GM12878 (cell line): ENCODE measurements around the gene ELOF1. TPM values are rescaled to one million over a fixed set of nuclear protein-coding genes. Genes with fewer than 3 reads are reported as not detected.

Source experiments
- ASH2L ChIP-seq: fragments of 300-600, 200-600 bp; sonication (generic); IDR thresholded peaks from 2 replicates; pipeline ENCODE4 v1.6.1; 2017; ENCODE audit warnings: low read depth, mild to moderate bottlenecking, borderline replicate concordance
- EZH2 ChIP-seq: IDR thresholded peaks from 2 replicates; pipeline ENCODE4 v1.6.1; 2012; ENCODE audit warnings: low read depth, mild to moderate bottlenecking, control low read depth, inconsistent platforms, low read length, borderline replicate concordance; ENCODE audit not compliant: control insufficient read depth
- HCFC1 ChIP-seq: fragments of 150-350 bp; IDR thresholded peaks from 2 replicates; pipeline ENCODE4 v1.6.1; 2014; ENCODE audit warnings: low read length
- IKZF1 ChIP-seq: fragments of 450-650 bp; conservative IDR thresholded peaks from 2 replicates; pipeline ENCODE4 v1.6.1; 2017; ENCODE audit warnings: antibody characterized with exemption, mild to moderate bottlenecking
- JUNB ChIP-seq: IDR thresholded peaks from 2 replicates; pipeline ENCODE4 v1.6.1; 2016; ENCODE audit warnings: antibody characterized with exemption, mild to moderate bottlenecking
- PRDM15 ChIP-seq: fragments of 450-650 bp; formaldehyde crosslinking; IDR thresholded peaks from 2 replicates; pipeline ENCODE4 v1.4.0; 2020; ENCODE audit warnings: mild to moderate bottlenecking, moderate library complexity
- RB1 ChIP-seq: fragments of 450-650 bp; formaldehyde crosslinking; IDR thresholded peaks from 2 replicates; pipeline ENCODE4 v1.6.1; 2017; ENCODE audit warnings: mild to moderate bottlenecking, borderline replicate concordance
- RCOR1 ChIP-seq: conservative IDR thresholded peaks from 2 replicates; pipeline ENCODE4 v1.6.1; 2012; ENCODE audit warnings: low read depth, low read length, improper control_type of control experiment
- RELA ChIP-seq: fragments of 450-650 bp; IDR thresholded peaks from 2 replicates; pipeline ENCODE4 v1.8.0; 2014; ENCODE audit warnings: borderline replicate concordance; ENCODE audit not compliant: partially characterized antibody
- SREBF2 ChIP-seq: IDR thresholded peaks from 2 replicates; pipeline ENCODE4 v1.6.1; 2012; ENCODE audit warnings: mild to moderate bottlenecking, low read length
- TCF3 ChIP-seq: IDR thresholded peaks from 2 replicates; pipeline ENCODE4 v1.6.1; 2012; ENCODE audit warnings: low read depth, mild to moderate bottlenecking, low read length, borderline replicate concordance; ENCODE audit not compliant: insufficient read depth
- ZNF207 ChIP-seq: fragments of 450-650 bp; IDR thresholded peaks from 2 replicates; pipeline ENCODE4 v1.6.1; 2014; ENCODE audit warnings: antibody characterized with exemption, mild to moderate bottlenecking, borderline replicate concordance
- polyA plus RNA-seq, 11 experiments: library from polyadenylated mRNA; depleted of rRNA in 4 of 11; unstranded in 6 of 11; stranded (reverse) in 5 of 11; fragments of >200 nt; fragmentation: Nextera tagmentation in 4 of 11; fragmentation: Illumina TruSeq in 1 of 11; extraction: Ambion mirVana in 4 of 11; extraction: Trizol in 1 of 11; gene quantifications; 1 replicate in 1 of 11; 2 replicates in 10 of 11; pipeline versions ENCODE4 v1.2.1 to v1.2.3, GENCODE V29; 2011 to 2016; ENCODE audit warnings: inconsistent platforms in 2 of 11, missing spikeins in 2 of 11, low read depth in 1 of 11
- total RNA-seq, 4 experiments: library from RNA; depleted of rRNA in 3 of 4; stranded (reverse); fragments of >200 nt in 3 of 4; fragmentation: Illumina TruSeq in 1 of 4; extraction: Trizol in 1 of 4; gene quantifications; 2 replicates each; pipeline versions ENCODE4 v1.2.1 to v1.2.3, GENCODE V29; 2013 to 2021
- TF ChIP-seq, protein P1 (sequence below): IDR thresholded peaks from 2 replicates; pipeline ENCODE4 v1.6.1; 2012; ENCODE audit warnings: mild to moderate bottlenecking, low read depth, low read length
- TF ChIP-seq, protein P2 (sequence below): fragments of 450-650 bp; IDR thresholded peaks from 2 replicates; pipeline ENCODE4 v1.6.1; 2017; ENCODE audit warnings: mild to moderate bottlenecking, low read depth, inconsistent platforms; ENCODE audit not compliant: poor library complexity, severe bottlenecking
- TF ChIP-seq, protein P3 (sequence below): fragments of 450-650 bp; formaldehyde crosslinking; IDR thresholded peaks from 2 replicates; pipeline ENCODE4 v1.5.0; 2022; ENCODE audit warnings: mild to moderate bottlenecking, missing genetic modification characterization

ELOF1 gene
- total and polyA plus RNA-seq, 10 of the 15 experiments (the other 5 are each of a cell fraction or from before 2014, with no cell fraction given) = 11.7 to 124 (median 92.9) TPM

DNA sequence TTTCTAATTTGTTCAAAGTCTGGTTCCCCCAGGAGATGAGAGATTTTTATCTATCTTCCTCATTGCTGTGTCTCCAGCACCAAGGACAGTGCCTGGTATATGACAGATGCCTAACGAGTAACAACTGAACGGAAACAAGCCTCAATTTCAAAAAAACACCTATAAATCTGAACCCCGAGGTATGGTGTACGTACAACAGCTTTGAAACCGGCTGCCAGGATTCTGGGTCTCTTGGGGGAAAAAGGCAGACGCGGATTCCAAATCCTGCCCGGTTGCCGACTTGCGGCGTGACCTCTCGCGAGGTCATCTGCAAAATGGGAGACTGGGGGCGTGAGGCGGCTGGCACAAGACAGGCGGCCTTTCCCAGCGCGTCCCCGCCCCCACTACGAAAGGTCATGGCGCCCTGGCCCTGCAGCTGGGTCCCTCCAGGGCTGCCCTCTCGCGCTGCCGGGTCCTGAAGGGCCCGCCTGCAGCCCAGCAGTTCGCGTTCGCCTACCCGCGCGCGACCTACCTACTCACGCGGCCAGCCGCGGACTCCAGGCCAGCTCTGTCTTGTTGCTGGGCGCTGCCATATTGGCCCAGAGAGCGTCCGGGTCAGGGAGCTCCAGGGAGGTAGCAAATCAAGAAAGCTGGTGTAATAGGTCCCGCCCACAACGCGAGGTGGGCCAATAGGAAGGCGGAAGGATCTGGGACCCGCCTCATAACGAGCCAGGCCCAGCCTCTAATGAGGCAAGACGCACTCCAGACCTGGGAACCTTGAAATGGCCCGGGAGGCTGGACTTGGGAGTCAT lies 30.3 kb downstream of the ELOF1 start, which contains the start of gene ECSIT (continued):
- TF ChIP-seq PRDM15 (CRISPR knock-in tag) = no peak
- peak; percentile 96 for TF ChIP-seq ZNF207
- peak; percentile 99 for TF ChIP-seq ASH2L
- 0 out of 2 replicates have a peak, but pooled peaks have one; percentile 40 for TF ChIP-seq TCF3
- peak; percentile 49 for TF ChIP-seq RELA
- TF ChIP-seq RCOR1 = 0 out of 2 replicates have a peak, but pooled peaks have one; percentile 49
- TF ChIP-seq EZH2 = no peak
- TF ChIP-seq, protein P1, sequence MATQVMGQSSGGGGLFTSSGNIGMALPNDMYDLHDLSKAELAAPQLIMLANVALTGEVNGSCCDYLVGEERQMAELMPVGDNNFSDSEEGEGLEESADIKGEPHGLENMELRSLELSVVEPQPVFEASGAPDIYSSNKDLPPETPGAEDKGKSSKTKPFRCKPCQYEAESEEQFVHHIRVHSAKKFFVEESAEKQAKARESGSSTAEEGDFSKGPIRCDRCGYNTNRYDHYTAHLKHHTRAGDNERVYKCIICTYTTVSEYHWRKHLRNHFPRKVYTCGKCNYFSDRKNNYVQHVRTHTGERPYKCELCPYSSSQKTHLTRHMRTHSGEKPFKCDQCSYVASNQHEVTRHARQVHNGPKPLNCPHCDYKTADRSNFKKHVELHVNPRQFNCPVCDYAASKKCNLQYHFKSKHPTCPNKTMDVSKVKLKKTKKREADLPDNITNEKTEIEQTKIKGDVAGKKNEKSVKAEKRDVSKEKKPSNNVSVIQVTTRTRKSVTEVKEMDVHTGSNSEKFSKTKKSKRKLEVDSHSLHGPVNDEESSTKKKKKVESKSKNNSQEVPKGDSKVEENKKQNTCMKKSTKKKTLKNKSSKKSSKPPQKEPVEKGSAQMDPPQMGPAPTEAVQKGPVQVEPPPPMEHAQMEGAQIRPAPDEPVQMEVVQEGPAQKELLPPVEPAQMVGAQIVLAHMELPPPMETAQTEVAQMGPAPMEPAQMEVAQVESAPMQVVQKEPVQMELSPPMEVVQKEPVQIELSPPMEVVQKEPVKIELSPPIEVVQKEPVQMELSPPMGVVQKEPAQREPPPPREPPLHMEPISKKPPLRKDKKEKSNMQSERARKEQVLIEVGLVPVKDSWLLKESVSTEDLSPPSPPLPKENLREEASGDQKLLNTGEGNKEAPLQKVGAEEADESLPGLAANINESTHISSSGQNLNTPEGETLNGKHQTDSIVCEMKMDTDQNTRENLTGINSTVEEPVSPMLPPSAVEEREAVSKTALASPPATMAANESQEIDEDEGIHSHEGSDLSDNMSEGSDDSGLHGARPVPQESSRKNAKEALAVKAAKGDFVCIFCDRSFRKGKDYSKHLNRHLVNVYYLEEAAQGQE = peak; percentile 97
- peak; percentile 75 for TF ChIP-seq HCFC1
- TF ChIP-seq IKZF1 = peak; percentile 94
- TF ChIP-seq, protein P2, sequence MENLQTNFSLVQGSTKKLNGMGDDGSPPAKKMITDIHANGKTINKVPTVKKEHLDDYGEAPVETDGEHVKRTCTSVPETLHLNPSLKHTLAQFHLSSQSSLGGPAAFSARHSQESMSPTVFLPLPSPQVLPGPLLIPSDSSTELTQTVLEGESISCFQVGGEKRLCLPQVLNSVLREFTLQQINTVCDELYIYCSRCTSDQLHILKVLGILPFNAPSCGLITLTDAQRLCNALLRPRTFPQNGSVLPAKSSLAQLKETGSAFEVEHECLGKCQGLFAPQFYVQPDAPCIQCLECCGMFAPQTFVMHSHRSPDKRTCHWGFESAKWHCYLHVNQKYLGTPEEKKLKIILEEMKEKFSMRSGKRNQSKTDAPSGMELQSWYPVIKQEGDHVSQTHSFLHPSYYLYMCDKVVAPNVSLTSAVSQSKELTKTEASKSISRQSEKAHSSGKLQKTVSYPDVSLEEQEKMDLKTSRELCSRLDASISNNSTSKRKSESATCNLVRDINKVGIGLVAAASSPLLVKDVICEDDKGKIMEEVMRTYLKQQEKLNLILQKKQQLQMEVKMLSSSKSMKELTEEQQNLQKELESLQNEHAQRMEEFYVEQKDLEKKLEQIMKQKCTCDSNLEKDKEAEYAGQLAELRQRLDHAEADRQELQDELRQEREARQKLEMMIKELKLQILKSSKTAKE = peak; percentile 59
- TF ChIP-seq, protein P3, sequence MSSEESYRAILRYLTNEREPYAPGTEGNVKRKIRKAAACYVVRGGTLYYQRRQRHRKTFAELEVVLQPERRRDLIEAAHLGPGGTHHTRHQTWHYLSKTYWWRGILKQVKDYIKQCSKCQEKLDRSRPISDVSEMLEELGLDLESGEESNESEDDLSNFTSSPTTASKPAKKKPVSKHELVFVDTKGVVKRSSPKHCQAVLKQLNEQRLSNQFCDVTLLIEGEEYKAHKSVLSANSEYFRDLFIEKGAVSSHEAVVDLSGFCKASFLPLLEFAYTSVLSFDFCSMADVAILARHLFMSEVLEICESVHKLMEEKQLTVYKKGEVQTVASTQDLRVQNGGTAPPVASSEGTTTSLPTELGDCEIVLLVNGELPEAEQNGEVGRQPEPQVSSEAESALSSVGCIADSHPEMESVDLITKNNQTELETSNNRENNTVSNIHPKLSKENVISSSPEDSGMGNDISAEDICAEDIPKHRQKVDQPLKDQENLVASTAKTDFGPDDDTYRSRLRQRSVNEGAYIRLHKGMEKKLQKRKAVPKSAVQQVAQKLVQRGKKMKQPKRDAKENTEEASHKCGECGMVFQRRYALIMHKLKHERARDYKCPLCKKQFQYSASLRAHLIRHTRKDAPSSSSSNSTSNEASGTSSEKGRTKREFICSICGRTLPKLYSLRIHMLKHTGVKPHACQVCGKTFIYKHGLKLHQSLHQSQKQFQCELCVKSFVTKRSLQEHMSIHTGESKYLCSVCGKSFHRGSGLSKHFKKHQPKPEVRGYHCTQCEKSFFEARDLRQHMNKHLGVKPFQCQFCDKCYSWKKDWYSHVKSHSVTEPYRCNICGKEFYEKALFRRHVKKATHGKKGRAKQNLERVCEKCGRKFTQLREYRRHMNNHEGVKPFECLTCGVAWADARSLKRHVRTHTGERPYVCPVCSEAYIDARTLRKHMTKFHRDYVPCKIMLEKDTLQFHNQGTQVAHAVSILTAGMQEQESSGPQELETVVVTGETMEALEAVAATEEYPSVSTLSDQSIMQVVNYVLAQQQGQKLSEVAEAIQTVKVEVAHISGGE (CRISPR knock-in tag) = no peak
- no peak for TF ChIP-seq JUNB
- peak; percentile 63 for TF ChIP-seq RB1
- no peak for TF ChIP-seq SREBF2
